Lung (tissue), 12 donors: ENCODE results near the gene HECTD2. TPM values are rescaled to one million over a fixed set of nuclear protein-coding genes. Genes with fewer than 3 reads are reported as not detected.
A peak's percentile ranks its signal among the peaks of the same experiment; 100 is the strongest.

Source experiments
- ATAC-seq: fragments of 200-7000 bp; cut with Tn5 transposase; one replicate; pipeline ENCODE4 v1.9.1; 2020; ENCODE audit warnings: moderate number of reproducible peaks; ENCODE audit not compliant: insufficient read depth, low FRiP score
- DNase-seq, 3 donors: peaks; one replicate each; pipeline ENCODE4 v3.0.0-alpha.2; 2013 to 2017
- H3K27ac ChIP-seq, 2 donors: one replicate each; pipeline ENCODE4 v1.5.1; 2013; ENCODE audit warnings: mild to moderate bottlenecking in 2 of 2, moderate library complexity in 2 of 2, control low read depth in 1 of 2, inconsistent platforms in 1 of 2, low read depth in 1 of 2, low read length in 1 of 2
- H3K27me3 ChIP-seq, 3 donors: one replicate each; pipeline ENCODE4 v1.5.1; 2013; ENCODE audit warnings: low read length in 2 of 3; ENCODE audit not compliant: control insufficient read depth in 3 of 3, insufficient read depth in 3 of 3
- H3K36me3 ChIP-seq, 4 donors: one replicate each; pipeline ENCODE4 v1.5.1; 2013; ENCODE audit warnings: low read length in 4 of 4, mild to moderate bottlenecking in 1 of 4, moderate library complexity in 1 of 4; ENCODE audit not compliant: control insufficient read depth in 4 of 4, insufficient read depth in 4 of 4
- H3K4me1 ChIP-seq, 5 donors: one replicate each; pipeline ENCODE4 v1.5.1; 2013; ENCODE audit warnings: low read length in 5 of 5, mild to moderate bottlenecking in 2 of 5, moderate library complexity in 1 of 5; ENCODE audit not compliant: control insufficient read depth in 5 of 5, insufficient read depth in 5 of 5
- H3K4me3 ChIP-seq: one replicate; pipeline ENCODE4 v1.5.1; 2013; ENCODE audit warnings: mild to moderate bottlenecking, control low read depth, moderate library complexity
- H3K9ac ChIP-seq, 2 donors: one replicate each; pipeline ENCODE4 v1.5.1; 2013; ENCODE audit warnings: low read length in 2 of 2, control low read depth in 1 of 2; ENCODE audit not compliant: insufficient read depth in 1 of 2
- H3K9me3 ChIP-seq, 4 donors: one replicate each; pipeline ENCODE4 v1.5.1; 2013; ENCODE audit warnings: low read length in 3 of 4, mild to moderate bottlenecking in 1 of 4, moderate library complexity in 1 of 4; ENCODE audit not compliant: control insufficient read depth in 4 of 4, insufficient read depth in 3 of 4
- WGBS, 2 donors: extraction: QIAGEN DNeasy Blood & Tissue Kit; methylation state at CpG; one replicate each; pipeline ENCODE4 v1.1.7; 2013; 5-methylcytosine and 5-hydroxymethylcytosine counted together
- polyA plus RNA-seq, 2 donors: library from polyadenylated mRNA; stranded (reverse); fragments of 200-250 nt; gene quantifications; one replicate each; pipeline ENCODE4 v1.2.1, GENCODE V29; 2013
- total RNA-seq, 2 donors: library from RNA; depleted of rRNA in 1 of 2; stranded (reverse); fragments of >200 nt in 1 of 2; gene quantifications; one replicate each; pipeline ENCODE4 v1.2.1, GENCODE V29; 2014 to 2021
- TF ChIP-seq, protein P1 (sequence below): IDR thresholded peaks from 2 replicates; pipeline ENCODE4 v1.5.1; 2012; ENCODE audit warnings: mild to moderate bottlenecking; ENCODE audit errors: control extremely low read depth, extremely low read depth
- donor health status: control.
- donor health status: control.
- donor health status: Bipolar disorder and iron deficiency.
- donor health status: healthy.
- donor health status: DM: yes; HTN: yes; CAD: no.

Gene HECTD2
- total and polyA plus RNA-seq, 4 donors, result 3.1 to 50.8 (median 7.2) TPM

DNA sequence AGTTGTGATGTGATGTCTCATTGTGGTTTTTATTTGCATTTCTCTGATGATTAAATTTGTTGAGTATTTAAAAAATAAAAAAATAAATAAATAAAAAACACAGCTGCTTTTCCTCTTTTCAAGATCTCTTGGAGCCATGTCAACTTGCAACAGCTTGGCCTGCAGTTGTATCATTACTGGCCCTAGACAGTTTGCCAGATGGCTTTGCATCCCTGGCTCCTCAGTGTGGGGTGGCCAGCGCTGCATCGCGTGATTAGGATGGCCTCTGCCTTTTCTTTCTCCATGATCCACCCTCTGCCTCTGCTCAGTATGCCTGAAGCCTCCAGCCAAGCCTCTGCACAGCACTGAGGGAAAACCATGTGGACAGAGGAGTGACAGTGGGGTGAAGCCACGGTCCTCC is 126.0 kb downstream of the HECTD2 start:
- peak; percentile 90 to 98 (median 98) for DNase-seq
- Histone ChIP-seq H3K9ac (no peak overlapping the region), H3K36me3 (no peaks in the 10 kb centered on the region), H3K9me3 (peaks cover 0 to 2% (median 0%) of the 10 kb centered on the region in 4 donors), H3K27ac (no peak overlapping the region), H3K27me3 (no peaks in the 10 kb centered on the region), H3K4me3 (no peak overlapping the region), H3K4me1 (peaks cover 0 to 37% (median 11%) of the 10 kb centered on the region in 5 donors)
- TF ChIP-seq, protein P1, sequence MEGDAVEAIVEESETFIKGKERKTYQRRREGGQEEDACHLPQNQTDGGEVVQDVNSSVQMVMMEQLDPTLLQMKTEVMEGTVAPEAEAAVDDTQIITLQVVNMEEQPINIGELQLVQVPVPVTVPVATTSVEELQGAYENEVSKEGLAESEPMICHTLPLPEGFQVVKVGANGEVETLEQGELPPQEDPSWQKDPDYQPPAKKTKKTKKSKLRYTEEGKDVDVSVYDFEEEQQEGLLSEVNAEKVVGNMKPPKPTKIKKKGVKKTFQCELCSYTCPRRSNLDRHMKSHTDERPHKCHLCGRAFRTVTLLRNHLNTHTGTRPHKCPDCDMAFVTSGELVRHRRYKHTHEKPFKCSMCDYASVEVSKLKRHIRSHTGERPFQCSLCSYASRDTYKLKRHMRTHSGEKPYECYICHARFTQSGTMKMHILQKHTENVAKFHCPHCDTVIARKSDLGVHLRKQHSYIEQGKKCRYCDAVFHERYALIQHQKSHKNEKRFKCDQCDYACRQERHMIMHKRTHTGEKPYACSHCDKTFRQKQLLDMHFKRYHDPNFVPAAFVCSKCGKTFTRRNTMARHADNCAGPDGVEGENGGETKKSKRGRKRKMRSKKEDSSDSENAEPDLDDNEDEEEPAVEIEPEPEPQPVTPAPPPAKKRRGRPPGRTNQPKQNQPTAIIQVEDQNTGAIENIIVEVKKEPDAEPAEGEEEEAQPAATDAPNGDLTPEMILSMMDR, result no peak
- ATAC-seq, result no peak
- WGBS, 2 donors, result 73 to 79% methylated on average over 4 of the region's 4 CpGs

DNA sequence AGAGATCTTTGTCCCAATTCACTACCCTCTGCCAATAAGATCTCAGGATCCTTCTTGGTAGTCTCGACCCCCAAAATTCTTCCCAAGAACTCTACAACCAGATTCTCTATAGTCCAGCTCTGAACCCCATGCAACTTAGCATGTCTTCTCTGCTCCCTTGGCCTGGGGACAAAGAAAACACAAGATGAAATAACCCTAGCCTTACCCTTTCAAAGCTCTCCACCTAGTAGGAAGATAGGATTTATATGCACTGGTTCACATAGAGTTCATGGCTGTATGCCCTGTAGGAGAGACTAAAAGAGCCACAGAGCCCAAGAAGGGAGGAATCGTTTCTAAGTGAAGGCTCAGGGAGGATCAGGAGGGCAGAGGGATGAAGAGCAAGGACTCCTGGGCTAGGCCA is 126.6 kb downstream of the HECTD2 start:
- DNase-seq, result peak in 2 of 3 donors; percentile 64 to 67
- H3K36me3 ChIP-seq, result no peaks in the 10 kb centered on the region
- no peak overlapping the region for H3K27ac ChIP-seq
- no peak overlapping the region for H3K4me3 ChIP-seq
- TF ChIP-seq, protein P1, result no peak
- peaks cover 0 to 2% (median 0%) of the 10 kb centered on the region in 4 donors for H3K9me3 ChIP-seq
- ATAC-seq, result no peak
- no peaks in the 10 kb centered on the region for H3K27me3 ChIP-seq
- H3K4me1 ChIP-seq, result peaks cover 0 to 42% (median 11%) of the 10 kb centered on the region in 5 donors
- H3K9ac ChIP-seq, result no peak overlapping the region
- WGBS, 2 donors, result 78 to 81% methylated on average over 2 of the region's 2 CpGs

DNA sequence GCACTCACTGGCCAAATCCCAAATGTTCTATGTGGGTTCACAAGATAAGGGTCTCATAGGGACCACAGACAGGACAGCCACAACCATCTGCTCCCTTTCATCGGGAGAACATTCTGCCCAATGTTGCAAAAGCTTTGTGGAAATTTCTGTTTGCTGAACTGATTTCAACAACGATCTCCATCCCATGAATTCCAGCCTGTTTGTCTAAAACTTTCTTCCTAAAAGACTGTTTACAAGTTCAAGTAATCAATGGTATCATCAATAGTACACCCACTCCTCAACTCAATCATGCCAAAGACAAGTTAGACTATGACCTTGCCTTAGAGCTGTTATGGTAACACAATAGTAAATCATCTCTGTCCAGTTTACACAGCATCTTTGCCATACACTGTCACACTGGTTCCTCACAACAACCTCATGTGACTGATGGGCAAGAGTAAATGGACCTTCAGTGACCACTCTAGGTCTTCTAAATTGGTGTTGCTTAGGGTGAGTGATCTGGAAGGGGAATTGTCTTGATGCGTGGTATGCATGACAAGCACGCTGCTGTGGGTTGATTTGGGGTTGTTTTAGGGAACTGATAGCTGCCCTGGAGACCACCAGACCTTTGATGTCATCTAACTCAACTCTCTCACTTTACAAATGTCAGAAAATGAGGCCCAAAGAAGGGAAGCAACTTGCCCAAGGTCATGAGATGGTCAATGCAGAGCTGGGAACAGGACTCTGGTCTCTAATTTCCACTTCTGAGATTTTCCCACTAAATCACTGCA is 127.7 kb downstream of the HECTD2 start:
- no peak overlapping the region for H3K4me3 ChIP-seq
- H3K4me1 ChIP-seq, result peaks cover 0 to 53% (median 19%) of the 10 kb centered on the region in 5 donors
- H3K9me3 ChIP-seq, result peaks cover 0 to 4% (median 0%) of the 10 kb centered on the region in 4 donors
- 82 to 92% methylated on average over 4 of the region's 4 CpGs for WGBS, 2 donors
- ATAC-seq (no peak), DNase-seq (no peak)
- H3K36me3 ChIP-seq, result no peaks in the 10 kb centered on the region
- no peaks in the 10 kb centered on the region for H3K27me3 ChIP-seq
- H3K27ac ChIP-seq, result no peak overlapping the region
- H3K9ac ChIP-seq, result peak overlapping the region in 1 of 2 donors; percentile 13
- TF ChIP-seq, protein P1, result no peak
